WI38 (cell line): Measurements from ENCODE around the gene SULT1B1.

Source experiments
- H3K4me3 ChIP-seq: 2 replicates; pipeline ENCODE4 v1.5.1; 2011; ENCODE audit warnings: low read depth, mild to moderate bottlenecking, control low read depth, low read length
- TF ChIP-seq, protein P1 (sequence below): IDR thresholded peaks from 2 replicates; pipeline ENCODE4 v1.5.1; 2012; ENCODE audit warnings: low read depth, mild to moderate bottlenecking, control low read depth, low read length

SULT1B1 gene

DNA sequence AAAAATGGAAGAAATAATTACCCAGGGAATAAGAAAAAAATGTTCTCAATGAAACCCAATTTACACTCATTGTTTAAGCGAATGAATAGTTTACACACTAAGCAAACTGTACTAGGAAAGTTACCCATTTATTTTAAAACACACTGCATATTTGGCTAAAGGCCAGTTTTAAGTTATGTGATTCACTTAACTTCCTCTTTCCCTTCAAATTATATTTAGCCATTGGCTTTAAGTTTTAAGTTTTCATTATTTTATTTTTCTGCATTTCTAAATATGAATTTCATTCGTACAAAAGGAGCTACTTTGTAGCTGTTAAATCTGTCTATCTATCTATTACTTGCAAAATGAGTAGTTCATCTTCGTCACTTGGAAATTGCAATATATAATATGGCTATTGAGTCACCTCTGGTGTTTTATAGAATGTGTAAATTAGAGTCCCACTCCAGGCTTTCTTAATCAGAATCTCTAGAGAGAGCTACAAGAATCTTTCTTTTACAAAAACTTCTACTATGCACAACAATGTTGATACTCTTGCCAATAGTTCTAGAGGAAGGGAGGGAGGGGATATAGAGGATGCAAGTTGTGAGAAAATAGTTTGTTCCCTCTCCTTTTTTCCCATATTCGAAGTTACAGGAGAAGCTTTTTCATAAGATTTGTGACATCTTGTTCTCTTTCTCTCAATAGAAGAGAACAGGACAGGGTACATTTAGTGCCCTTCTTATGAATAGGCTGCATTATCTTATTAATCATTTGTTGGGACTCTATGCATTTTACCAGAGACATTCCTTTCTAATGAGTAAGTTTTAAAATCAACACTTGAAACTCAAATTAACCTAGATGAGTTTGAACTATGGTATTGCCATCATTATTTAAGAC lies 41.8 kb downstream of the SULT1B1 start:
- TF ChIP-seq, protein P1, sequence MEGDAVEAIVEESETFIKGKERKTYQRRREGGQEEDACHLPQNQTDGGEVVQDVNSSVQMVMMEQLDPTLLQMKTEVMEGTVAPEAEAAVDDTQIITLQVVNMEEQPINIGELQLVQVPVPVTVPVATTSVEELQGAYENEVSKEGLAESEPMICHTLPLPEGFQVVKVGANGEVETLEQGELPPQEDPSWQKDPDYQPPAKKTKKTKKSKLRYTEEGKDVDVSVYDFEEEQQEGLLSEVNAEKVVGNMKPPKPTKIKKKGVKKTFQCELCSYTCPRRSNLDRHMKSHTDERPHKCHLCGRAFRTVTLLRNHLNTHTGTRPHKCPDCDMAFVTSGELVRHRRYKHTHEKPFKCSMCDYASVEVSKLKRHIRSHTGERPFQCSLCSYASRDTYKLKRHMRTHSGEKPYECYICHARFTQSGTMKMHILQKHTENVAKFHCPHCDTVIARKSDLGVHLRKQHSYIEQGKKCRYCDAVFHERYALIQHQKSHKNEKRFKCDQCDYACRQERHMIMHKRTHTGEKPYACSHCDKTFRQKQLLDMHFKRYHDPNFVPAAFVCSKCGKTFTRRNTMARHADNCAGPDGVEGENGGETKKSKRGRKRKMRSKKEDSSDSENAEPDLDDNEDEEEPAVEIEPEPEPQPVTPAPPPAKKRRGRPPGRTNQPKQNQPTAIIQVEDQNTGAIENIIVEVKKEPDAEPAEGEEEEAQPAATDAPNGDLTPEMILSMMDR, result no peak
- H3K4me3 ChIP-seq, result no peak overlapping the region

DNA sequence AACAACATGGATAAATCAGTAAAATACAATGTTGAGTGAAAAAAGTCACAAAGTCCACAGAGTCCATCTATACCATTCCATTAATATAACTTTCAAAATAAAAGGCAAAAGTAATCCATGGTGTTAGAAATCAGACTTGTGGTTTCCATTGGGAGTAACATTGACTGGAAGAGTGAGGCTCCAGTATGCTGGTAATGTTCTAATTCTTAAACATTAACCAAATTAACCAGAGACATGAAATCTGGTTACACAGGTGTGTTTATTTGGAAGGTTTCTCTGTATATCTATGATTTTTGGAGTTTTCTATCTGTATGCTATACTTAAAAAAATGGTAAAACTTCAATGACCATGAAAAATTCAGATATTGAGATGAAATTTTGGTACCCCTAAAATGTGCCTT lies 42.6 kb downstream of the SULT1B1 start:
- H3K4me3 ChIP-seq, result no peak overlapping the region
- TF ChIP-seq, protein P1, result no peak

DNA sequence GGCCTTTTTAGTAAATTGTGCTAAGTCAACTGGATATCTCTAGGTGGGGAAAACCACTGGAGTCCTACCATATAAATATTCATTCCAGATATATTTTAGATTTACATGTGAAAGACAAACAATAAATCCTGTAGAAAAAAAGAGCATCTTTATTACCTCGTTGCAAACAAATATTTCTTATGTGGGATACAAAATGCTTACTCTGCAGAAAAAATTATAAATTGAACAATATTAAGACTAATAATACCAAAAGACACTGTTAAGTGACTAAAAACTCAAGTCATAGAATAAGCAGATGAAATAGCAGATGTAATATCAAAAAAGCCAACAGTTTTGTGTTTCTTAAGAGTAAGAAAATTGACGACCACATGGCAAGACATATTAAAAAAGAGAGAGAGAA lies 43.8 kb downstream of the SULT1B1 start:
- TF ChIP-seq, protein P1, result no peak
- no peak overlapping the region for H3K4me3 ChIP-seq

DNA sequence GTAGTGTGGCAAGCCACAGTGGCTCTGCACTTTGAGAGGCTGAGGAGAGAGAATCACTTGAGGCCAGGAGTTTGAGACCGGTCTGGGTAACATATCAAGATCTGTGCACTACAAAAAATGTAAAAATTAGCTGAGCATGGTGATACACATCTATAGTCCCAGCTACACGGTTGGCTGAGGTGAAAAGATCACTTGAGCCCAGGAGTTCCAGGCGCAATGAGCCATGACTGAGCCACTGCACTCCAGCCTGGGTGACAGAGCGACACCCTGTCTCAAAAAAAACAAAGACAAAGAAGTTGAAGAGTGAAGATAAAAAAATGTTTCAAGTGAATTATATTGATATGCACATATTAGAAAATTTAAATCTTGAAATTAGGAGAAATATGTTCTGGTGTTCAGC lies 46.3 kb downstream of the SULT1B1 start:
- no peak overlapping the region for H3K4me3 ChIP-seq
- TF ChIP-seq, protein P1, result no peak

DNA sequence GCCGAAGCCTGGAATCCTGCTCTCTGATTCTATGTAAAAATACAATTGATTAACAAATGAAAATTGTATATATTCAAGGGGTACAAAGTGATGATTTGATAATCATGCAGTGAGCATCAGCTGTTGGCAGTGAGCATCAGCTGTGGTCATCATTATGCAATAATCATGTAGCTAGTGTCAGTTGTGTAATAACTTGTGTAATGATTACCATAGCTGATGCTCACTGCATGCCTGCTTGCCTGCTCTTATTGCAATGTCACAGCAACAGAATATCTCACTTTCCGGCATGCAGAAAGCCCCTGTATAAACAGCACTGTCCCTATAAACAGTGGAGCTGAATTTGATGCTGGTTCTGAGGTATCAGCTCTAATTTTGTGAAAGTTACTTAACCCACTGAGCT lies 46.8 kb downstream of the SULT1B1 start:
- TF ChIP-seq, protein P1, result no peak

DNA sequence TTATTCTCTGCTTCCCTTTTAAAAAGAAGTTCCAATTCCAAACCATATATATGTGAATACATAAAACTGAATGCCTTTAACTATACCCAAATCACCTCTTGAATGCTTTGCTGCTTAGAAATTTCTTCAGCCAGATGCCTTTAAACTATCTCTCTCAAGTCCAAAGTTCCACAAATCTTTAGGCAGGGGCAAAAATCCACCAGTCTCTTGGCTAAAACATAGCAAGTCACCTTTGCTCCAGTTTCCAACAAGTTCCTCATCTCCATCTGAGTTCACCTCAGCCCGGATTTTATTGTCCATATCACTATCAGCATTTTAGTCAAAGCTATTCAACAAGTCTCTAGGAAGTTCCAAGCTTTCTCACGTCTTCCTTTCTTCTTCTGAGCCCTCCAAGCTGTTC lies 49.8 kb downstream of the SULT1B1 start:
- H3K4me3 ChIP-seq, result no peak overlapping the region

More for the DNA sequence above, 46.8 kb downstream of the SULT1B1 start:
- no peak overlapping the region for H3K4me3 ChIP-seq

DNA sequence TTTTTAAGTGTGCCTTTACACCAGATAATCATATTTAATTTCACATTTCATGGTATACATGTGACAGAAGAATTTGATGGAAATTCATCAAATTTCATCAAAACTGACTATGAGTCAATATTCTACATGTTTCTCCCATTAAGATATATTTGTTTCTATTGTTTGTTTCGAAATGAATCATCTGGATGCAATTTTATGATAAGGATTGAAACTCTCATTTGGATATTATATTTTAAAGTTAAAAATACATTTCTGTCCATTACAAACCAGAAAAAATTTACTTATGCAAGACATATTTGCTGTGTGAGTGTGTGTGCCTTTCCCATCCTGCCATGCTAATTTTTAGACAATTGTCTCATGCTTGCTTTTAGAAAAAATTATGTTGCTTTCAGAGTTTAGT lies 52.2 kb downstream of the SULT1B1 start:
- H3K4me3 ChIP-seq, result no peak overlapping the region
- TF ChIP-seq, protein P1, result no peak

More for the DNA sequence above, 49.8 kb downstream of the SULT1B1 start:
- TF ChIP-seq, protein P1, result no peak
